GM12865 (cell line): ENCODE measurements around the gene MKKS.
"Not testable (repeated sequence)": the region's sequence is repeated elsewhere in the genome, so short reads cannot be mapped to it uniquely, and the experiment has no call there.

Experiments
- DNase-seq: peaks from one replicate; pipeline ENCODE4 v3.0.0; 2010; ENCODE audit warnings: low read depth
- H3K4me3 ChIP-seq: 2 replicates; pipeline ENCODE4 v1.5.1; 2011; ENCODE audit warnings: mild to moderate bottlenecking, low read depth, low read length, control low read depth
- TF ChIP-seq, protein P1 (sequence below): IDR thresholded peaks from 2 replicates; pipeline ENCODE4 v1.5.1; 2011; ENCODE audit warnings: low read length, control low read depth, low read depth, inconsistent platforms; ENCODE audit not compliant: insufficient read depth; ENCODE audit errors: missing control alignments

MKKS gene

DNA sequence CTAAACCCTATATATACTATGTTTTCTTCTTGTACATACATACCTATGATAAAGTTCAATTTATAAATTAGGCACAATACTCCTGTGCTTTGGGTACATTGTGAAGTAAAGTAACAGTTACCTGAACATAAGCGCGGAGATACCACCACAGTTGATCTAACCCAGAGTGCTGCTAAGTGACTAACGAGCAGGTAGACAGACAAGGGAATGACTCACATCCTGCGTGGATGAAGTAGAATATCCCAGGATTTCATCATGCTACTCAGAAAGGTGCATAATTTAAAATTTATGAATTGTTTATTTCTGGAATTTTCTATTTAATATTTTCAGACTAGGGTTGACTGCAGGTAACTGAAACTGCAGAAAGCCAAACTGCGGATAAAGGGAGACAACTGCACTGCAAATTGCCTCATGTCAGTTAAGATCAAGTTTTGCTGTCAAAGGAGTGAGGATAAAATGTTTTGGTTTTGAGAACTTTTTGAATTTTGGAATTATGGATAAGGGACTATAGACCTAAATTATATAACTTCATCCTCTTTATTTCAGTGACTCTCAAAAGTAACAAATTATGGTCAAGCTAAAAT lies 14.4 kb downstream of the MKKS start:
- TF ChIP-seq, protein P1, sequence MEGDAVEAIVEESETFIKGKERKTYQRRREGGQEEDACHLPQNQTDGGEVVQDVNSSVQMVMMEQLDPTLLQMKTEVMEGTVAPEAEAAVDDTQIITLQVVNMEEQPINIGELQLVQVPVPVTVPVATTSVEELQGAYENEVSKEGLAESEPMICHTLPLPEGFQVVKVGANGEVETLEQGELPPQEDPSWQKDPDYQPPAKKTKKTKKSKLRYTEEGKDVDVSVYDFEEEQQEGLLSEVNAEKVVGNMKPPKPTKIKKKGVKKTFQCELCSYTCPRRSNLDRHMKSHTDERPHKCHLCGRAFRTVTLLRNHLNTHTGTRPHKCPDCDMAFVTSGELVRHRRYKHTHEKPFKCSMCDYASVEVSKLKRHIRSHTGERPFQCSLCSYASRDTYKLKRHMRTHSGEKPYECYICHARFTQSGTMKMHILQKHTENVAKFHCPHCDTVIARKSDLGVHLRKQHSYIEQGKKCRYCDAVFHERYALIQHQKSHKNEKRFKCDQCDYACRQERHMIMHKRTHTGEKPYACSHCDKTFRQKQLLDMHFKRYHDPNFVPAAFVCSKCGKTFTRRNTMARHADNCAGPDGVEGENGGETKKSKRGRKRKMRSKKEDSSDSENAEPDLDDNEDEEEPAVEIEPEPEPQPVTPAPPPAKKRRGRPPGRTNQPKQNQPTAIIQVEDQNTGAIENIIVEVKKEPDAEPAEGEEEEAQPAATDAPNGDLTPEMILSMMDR: no peak
- H3K4me3 ChIP-seq: no peak overlapping the region
- DNase-seq: no peak

DNA sequence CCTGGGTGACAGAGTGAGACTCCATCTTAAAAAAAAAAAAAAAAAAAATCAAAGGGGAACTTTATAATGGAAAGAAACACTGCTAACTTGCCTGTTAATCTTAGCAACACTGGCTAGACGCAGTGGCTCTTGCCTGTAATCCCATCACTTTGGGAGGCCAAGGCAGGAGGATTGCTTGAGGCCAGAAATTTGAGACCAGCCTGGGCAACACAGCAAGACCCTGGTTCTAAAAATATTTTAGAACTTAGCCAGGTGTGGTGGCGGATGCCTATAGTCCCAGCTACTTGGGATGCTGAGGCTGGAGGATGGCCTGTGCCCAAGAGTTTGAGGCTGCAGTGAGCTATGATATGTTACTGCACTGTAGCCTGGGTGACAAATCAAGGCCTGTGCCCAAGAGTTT lies 16.8 kb downstream of the MKKS start:
- H3K4me3 ChIP-seq, DNase-seq: not testable (repeated sequence)

DNA sequence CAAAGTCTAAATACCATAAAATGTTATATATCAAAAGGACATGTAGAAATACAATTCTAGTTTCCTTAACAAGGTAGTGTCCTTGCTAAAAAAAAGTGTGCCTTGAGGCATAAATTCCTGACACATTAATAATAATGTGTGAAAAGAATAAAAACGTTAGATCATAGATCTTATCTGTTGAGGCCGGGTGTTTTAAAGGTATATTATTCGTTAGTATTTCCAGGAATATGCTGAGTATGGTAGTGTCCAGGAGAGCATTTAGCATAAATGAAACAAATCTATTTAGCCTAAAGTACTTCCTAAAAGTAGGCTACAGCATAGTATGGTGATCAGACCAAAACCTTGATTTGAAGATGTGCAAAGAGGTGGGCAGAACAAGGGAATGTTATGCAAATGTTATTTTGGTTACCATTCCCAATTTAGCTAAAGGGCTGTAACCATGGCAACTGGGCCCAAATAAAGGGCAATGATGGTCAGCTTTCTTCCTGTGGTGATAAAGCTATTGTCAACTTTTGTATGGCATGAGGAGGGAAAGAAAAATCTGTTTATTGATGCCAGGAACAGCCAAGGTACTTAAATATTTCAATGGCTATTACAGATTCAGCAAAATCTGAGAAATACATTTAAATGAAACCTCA lies 18.9 kb downstream of the MKKS start:
- DNase-seq: no peak
- TF ChIP-seq, protein P1: no peak
- no peak overlapping the region for H3K4me3 ChIP-seq

DNA sequence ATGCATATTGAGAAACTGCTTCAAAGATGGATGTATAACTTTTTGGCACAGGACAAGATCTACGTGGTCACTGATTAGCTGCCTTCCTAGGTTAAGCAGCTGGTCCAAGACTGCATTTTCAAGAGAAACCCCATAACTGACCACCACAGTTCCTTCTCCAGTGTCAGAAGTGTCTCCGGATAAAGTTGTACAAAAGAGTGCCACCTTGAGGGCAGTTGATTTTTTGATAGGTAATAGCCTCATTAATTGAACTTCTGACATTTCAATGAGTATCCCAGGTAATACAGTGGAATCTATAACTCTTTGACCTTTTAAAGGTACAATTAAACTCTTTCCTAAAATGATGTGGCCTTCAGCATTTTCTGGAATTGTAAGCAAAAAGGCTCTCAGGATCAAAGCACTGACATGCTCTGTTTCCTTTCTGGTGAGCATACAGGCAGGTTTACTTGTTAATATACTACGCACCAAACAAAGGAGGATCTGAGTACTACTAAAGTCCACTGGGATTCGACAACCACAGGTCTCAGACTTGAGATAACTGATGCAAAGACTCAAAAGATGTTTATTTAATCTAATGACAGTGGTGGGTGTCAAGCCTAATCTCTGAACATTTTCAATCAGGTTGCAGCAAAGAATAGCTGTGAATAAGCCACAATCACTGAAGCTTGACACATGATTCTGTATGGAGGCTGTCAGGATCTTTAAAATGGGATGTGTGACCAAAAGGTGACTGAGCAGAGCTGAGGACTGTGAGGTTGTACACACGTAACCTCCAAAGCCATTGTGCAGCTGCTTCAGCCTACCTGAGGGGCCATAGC lies 21.2 kb downstream of the MKKS start:
- H3K4me3 ChIP-seq: no peak overlapping the region
- TF ChIP-seq, protein P1: no peak
- no peak for DNase-seq

DNA sequence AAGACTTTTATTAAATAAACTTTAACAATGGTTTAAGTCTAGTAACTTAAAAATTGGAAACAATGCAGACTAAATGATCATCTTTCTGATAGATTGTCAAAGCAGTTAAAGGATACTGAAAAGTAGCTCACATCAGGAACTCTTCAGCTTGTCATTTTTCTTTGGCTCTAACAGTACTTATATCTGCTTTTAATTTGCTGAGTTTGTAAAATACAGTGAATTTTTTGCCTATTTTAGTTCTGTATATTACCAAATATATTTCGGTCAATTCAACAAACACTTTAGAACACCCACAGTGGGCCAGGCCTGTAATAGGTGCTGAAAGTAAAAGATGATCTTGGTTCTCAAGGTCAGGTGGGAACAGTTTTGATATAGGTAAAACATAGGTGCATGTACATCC lies 22.3 kb downstream of the MKKS start:
- TF ChIP-seq, protein P1: no peak
- no peak overlapping the region for H3K4me3 ChIP-seq

DNA sequence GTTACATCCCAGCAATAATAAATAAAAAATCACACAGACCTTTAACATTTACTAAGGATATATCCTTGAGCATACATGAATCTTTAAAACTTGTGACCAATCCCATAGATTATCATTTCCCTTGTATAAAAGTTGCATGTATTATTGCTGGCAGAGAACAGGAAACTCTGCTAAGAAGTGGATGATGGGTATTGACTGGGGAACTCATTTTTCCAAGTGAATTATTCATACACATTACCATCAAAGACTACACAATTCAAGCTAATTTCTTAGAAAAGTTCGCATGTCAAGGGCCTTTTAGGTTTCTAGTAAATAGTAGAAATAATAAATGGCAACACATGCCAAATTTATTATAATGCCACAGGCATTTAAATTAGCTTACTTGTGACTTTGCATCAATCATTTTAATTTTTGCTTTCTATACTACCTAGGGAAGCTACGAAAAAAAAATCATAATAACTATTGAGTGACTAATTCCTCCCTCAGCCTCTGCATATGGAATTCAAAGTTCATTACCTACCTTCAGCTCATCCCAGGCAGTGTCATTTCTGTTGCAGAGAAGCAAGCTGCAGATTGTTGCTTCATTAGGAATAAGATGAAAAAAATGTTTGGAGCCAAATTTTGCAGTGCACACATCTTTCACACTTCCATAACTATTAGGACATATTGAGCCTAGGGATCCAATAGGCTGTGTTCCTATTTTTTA lies 25.8 kb downstream of the MKKS start:
- no peak overlapping the region for H3K4me3 ChIP-seq

More for the DNA sequence above, 22.3 kb downstream of the MKKS start:
- DNase-seq: no peak

More for the DNA sequence above, 25.8 kb downstream of the MKKS start:
- no peak for DNase-seq
- TF ChIP-seq, protein P1: no peak
